ENCODE data around the gene PIK3CD.

Gene PIK3CD

GRCh38 chr1:9651565-9652378 is at the start of gene PIK3CD:
Gene PIK3CD, plus strand, starts transcription at chr1:9651731. Its CDS starts 58,725 bp downstream, at chr1:9710456.
- DNase-seq, result no peak

GRCh38 chr1:9601942-9602793 is 49.4 kb upstream of the PIK3CD start:
- no peak for DNase-seq

GRCh38 chr1:9602794-9603167 is 48.8 kb upstream of the PIK3CD start:
- DNase-seq, result no peak

- no peak for DNase-seq
Observed at GRCh38 chr1:9603307-9603706, 48.2 kb upstream of the PIK3CD start.

GRCh38 chr1:9603766-9604753 is 47.5 kb upstream of the PIK3CD start:
- DNase-seq, result no peak

- no peak for DNase-seq
Observed at GRCh38 chr1:9604836-9605235, 46.7 kb upstream of the PIK3CD start.

GRCh38 chr1:9605946-9606455 is 45.5 kb upstream of the PIK3CD start:
- DNase-seq, result no peak

- no peak for DNase-seq
Observed at GRCh38 chr1:9606458-9606857, 45.1 kb upstream of the PIK3CD start.

GRCh38 chr1:9606948-9607347 is 44.6 kb upstream of the PIK3CD start:
- DNase-seq, result no peak

GRCh38 chr1:9607352-9607751 is 44.2 kb upstream of the PIK3CD start:
- DNase-seq, result no peak

- DNase-seq, result no peak
Observed at GRCh38 chr1:9609998-9610397, 41.5 kb upstream of the PIK3CD start.

- no peak for DNase-seq
Observed at GRCh38 chr1:9610548-9610947, 41.0 kb upstream of the PIK3CD start.

GRCh38 chr1:9611716-9612115 is 39.8 kb upstream of the PIK3CD start:
- no peak for DNase-seq

GRCh38 chr1:9612162-9612845 is 39.2 kb upstream of the PIK3CD start:
- no peak for DNase-seq

GRCh38 chr1:9612871-9613624 is 38.5 kb upstream of the PIK3CD start:
- DNase-seq, result no peak

GRCh38 chr1:9613625-9614299 is 37.8 kb upstream of the PIK3CD start:
- DNase-seq, result no peak

- no peak for DNase-seq
Observed at GRCh38 chr1:9615316-9616063, 36.0 kb upstream of the PIK3CD start.

GRCh38 chr1:9618909-9619679 is 32.4 kb upstream of the PIK3CD start:
- no peak for DNase-seq

GRCh38 chr1:9621032-9621431 is 30.5 kb upstream of the PIK3CD start:
- no peak for DNase-seq
